WERI-Rb-1 (cell line): ENCODE measurements around the gene NCK2.

ENCODE experiments used
- DNase-seq: peaks from one replicate; pipeline ENCODE4 v3.0.0-alpha.2; 2020
- H3K27ac ChIP-seq: fragments of 250-450 bp; sonication (Bioruptor Pico); 2 replicates; pipeline ENCODE4 v1.5.1; 2020; ENCODE audit warnings: mild to moderate bottlenecking, moderate library complexity
- H3K27me3 ChIP-seq: fragments of 250-450 bp; sonication (Bioruptor Pico); 2 replicates; pipeline ENCODE4 v1.5.1; 2021; ENCODE audit warnings: mild to moderate bottlenecking, low read depth, moderate library complexity; ENCODE audit not compliant: insufficient read depth, severe bottlenecking
- H3K36me3 ChIP-seq: fragments of 250-450 bp; sonication (Bioruptor Pico); 2 replicates; pipeline ENCODE4 v1.5.1; 2020; ENCODE audit warnings: mild to moderate bottlenecking, moderate library complexity
- H3K4me3 ChIP-seq: 2 replicates; pipeline ENCODE4 v1.5.1; 2011; ENCODE audit warnings: low read depth, mild to moderate bottlenecking, control low read depth, low read length
- H3K9me3 ChIP-seq: fragments of 250-450 bp; sonication (Bioruptor Pico); 2 replicates; pipeline ENCODE4 v1.5.1; 2021; ENCODE audit warnings: mild to moderate bottlenecking, moderate library complexity; ENCODE audit not compliant: severe bottlenecking
- TF ChIP-seq, protein P1 (sequence below): IDR thresholded peaks from 2 replicates; pipeline ENCODE4 v1.5.1; 2011; ENCODE audit warnings: low read depth, mild to moderate bottlenecking, control low read depth, inconsistent platforms, low read length

The NCK2 gene

GRCh38 chr2:105925390-105925789 lies 180.7 kb downstream of the NCK2 start:
- no peaks in the 10 kb centered on the region for H3K9me3 ChIP-seq
- no peak overlapping the region for H3K4me3 ChIP-seq
- no peaks in the 10 kb centered on the region for H3K36me3 ChIP-seq
- H3K27ac ChIP-seq, result no peak overlapping the region
- no peak for DNase-seq
- TF ChIP-seq, protein P1, sequence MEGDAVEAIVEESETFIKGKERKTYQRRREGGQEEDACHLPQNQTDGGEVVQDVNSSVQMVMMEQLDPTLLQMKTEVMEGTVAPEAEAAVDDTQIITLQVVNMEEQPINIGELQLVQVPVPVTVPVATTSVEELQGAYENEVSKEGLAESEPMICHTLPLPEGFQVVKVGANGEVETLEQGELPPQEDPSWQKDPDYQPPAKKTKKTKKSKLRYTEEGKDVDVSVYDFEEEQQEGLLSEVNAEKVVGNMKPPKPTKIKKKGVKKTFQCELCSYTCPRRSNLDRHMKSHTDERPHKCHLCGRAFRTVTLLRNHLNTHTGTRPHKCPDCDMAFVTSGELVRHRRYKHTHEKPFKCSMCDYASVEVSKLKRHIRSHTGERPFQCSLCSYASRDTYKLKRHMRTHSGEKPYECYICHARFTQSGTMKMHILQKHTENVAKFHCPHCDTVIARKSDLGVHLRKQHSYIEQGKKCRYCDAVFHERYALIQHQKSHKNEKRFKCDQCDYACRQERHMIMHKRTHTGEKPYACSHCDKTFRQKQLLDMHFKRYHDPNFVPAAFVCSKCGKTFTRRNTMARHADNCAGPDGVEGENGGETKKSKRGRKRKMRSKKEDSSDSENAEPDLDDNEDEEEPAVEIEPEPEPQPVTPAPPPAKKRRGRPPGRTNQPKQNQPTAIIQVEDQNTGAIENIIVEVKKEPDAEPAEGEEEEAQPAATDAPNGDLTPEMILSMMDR, result no peak
- no peaks in the 10 kb centered on the region for H3K27me3 ChIP-seq

DNA sequence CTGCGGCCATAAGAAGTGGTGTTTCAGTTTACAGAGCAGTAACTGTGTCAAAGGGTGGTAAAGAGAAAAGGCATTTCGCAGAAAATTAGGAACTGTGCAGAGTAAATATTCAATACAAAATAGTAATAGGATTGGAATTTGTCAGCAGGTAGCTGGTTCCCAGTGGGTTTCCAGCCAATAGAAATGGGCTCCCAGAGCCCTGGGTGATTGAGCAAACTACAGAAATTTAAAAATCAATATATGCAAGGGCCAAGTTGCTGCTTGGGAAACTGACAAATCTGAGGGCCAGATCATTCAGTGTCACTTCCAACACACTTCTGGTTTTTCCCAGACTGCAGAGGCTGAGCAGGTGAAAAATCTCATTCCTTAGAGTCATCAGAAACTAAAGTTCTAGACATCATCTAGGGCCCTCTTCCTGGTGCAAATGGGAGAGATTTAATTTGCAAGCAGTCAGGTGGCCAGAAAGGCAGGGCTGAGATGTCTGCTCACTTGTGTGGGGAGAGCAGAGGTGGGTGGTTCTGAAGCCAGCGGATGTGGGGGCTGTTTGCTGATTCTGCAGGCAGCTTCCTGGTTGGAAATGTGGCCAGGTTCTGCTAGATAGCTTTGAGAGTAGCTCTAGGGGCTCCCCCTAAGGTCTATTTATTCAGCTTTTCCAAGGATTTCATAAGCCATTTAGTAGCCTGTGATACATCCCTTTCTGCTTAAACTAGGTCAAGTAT lies 182.4 kb downstream of the NCK2 start:
- Histone ChIP-seq H3K27ac (no peak overlapping the region), H3K36me3 (no peaks in the 10 kb centered on the region), H3K27me3 (no peaks in the 10 kb centered on the region), H3K4me3 (no peak overlapping the region), H3K9me3 (no peaks in the 10 kb centered on the region)
- no peak for DNase-seq
- TF ChIP-seq, protein P1, result no peak

- Histone ChIP-seq H3K4me3 (no peak overlapping the region), H3K9me3 (no peaks in the 10 kb centered on the region), H3K36me3 (no peaks in the 10 kb centered on the region), H3K27ac (no peak overlapping the region), H3K27me3 (no peaks in the 10 kb centered on the region)
- DNase-seq, result no peak
- TF ChIP-seq, protein P1, result no peak
Measured at GRCh38 chr2:105928086-105928485, 183.4 kb downstream of the NCK2 start.

GRCh38 chr2:105928563-105928962 lies 183.9 kb downstream of the NCK2 start:
- Histone ChIP-seq H3K27ac (no peak overlapping the region), H3K9me3 (no peaks in the 10 kb centered on the region), H3K27me3 (no peaks in the 10 kb centered on the region), H3K36me3 (no peaks in the 10 kb centered on the region), H3K4me3 (no peak overlapping the region)
- TF ChIP-seq, protein P1, result no peak
- DNase-seq, result no peak

GRCh38 chr2:105929516-105929915 lies 184.8 kb downstream of the NCK2 start:
- no peaks in the 10 kb centered on the region for H3K27me3 ChIP-seq
- H3K9me3 ChIP-seq, result peaks cover 4% of the 10 kb centered on the region
- DNase-seq, result no peak
- no peaks in the 10 kb centered on the region for H3K36me3 ChIP-seq
- TF ChIP-seq, protein P1, result no peak
- H3K4me3 ChIP-seq, result no peak overlapping the region
- H3K27ac ChIP-seq, result no peak overlapping the region

DNA sequence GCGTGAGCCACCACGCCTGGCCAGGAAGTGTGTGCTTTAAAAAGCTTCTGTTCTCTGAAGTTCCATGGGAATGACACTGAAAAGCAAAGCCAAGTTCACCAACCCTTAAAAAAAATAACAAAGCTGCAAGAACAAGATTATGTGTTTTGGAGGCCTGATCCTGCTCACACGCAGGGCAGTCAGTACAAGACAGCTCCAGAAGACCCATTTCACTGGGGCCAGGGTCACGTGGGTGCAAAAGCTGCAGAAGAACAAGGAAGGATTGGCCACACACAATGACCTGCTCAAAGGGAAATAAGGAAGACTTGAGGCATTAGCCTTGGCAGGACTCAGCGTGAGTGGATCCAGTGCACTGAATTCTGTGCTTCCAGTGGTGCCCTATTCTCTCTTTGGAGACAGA lies 187.9 kb downstream of the NCK2 start:
- Histone ChIP-seq H3K4me3 (no peak overlapping the region), H3K9me3 (peaks cover 4% of the 10 kb centered on the region)
- DNase-seq, result no peak

More for the DNA sequence above, 187.9 kb downstream of the NCK2 start:
- Histone ChIP-seq H3K27me3 (no peaks in the 10 kb centered on the region), H3K36me3 (no peaks in the 10 kb centered on the region), H3K27ac (no peak overlapping the region)
- TF ChIP-seq, protein P1, result no peak
